Activated CD4-positive, alpha-beta T cell treated with anti-CD3 and anti-CD28 coated beads, Interleukin-2, amount 50 U/mL, for 48 hours (primary cell): ENCODE data around the gene TMC8.

Source experiments
- DNase-seq, 2 experiments: peaks; one replicate each; pipeline ENCODE4 v3.0.0-alpha.2; 2020

Gene TMC8

DNA sequence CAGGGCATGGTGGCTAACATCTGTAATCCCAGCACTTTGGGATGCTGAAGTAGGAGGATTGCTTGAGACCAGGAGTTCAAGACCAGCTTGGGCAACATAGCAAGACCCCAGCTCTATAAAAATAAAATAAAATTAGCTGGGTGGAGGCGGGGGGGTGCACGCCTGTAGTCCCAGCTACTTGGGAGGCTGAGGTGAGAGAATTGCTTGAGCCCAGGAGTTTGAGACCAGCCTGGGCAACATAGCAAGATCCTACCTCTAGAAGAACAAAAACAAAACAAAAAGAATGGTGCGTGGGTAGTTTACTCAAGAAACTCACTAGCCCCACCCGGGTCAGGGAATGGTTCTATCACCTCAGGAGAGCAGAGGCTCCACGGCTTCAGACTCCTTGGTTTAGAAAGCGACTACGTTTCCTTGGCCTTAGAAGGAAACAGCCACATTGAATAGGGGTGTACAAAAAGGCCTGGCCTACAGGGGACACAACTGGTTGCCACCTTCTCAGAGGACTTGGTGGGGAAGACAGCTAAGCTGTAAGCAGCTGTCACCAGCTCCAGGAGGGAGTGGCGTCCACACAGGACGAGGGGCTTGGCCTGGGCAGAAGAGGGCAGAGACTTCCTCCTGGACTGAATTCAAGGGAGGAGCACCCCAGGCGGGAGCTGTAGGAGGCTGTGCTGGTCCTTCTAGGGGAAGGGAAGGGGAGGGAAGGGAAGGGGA, 55.6 kb downstream of the TMC8 start:
- DNase-seq: peak in 1 of 2 experiments; percentile 36

DNA sequence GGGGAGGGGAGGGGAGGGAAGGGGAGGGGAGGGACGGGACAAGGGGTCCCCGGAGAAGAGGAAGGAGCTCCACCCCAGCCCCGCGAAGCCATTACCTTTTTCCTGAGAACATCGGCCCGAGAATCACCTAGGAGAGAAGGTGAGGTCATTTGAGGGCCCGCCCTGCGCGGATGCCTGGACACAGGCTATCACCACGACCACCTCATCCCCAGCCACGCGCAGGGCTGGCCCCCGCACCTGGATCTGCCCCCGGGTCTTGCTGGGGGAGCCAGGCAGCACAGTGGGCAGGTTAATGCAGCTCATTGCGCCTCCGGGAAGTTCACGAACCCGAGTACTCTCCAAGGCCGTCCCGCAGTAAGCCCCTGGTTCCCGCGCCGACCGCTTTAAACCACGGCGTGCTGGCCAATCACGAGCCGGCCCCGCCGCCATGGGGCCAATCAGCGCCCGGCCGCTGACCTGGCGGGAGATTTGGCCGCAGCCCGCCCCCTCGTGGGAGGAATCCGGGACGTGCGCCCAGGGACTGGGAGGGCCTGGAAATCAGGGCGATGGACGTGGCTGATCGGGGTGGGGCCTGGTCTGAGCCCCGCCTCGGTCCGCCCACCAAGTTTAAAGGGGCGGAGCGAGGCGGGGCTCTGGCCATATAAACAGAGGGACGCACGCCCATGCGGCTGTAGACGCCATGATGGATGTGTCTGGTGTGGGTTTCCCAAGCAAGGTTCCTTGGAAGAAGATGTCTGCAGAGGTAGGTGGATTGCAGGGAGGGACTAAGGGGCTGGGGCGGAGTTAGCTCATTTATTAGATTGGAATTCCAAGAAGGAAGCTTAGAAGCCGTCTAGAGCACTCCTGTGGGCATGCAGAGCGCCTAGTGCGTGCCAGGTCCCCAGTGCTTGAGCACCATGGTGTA, 56.4 kb downstream of the TMC8 start, which contains the start of the genes AFMID and TK1:
Gene AFMID, plus strand, starts transcription at position 671 of the 904 bp plus-strand sequence. Its CDS starts 9 bp downstream, at position 680.
Gene TK1, minus strand, starts transcription at position 361 of the 904 bp plus-strand sequence. Its CDS starts 58 bp downstream, at position 303.
- DNase-seq: peak; percentile 97 to 98
